ENCODE measurements around the gene OXTR. TPM values are rescaled to one million over a fixed set of nuclear protein-coding genes. Genes with fewer than 3 reads are reported as not detected.

The OXTR gene
- total RNA-seq, 1 experiment from 2014 or later = 4.1 TPM

- no peak overlapping the region for H3K4me2 ChIP-seq (ENCODE audit: low read depth, low read length, poor library complexity, severe bottlenecking)
- H3K4me1 ChIP-seq (ENCODE audit: low read length) = peaks cover 10% of the 10 kb centered on the region
- no peaks in the 10 kb centered on the region for H3K9me3 ChIP-seq (ENCODE audit: low read length)
- H3K36me3 ChIP-seq (ENCODE audit: insufficient read depth, low read length) = no peaks in the 10 kb centered on the region
- H3K9ac ChIP-seq (ENCODE audit: low read length) = no peak overlapping the region
- no peak overlapping the region for H3K4me3 ChIP-seq (ENCODE audit: low read length)
- no peaks in the 10 kb centered on the region for H3K9me2 ChIP-seq (replicated peaks; ENCODE audit: insufficient read depth, low read length)
- no peak for DNase-seq
- H3K27me3 ChIP-seq (ENCODE audit: low read length) = no peaks in the 10 kb centered on the region
- peaks cover 10% of the 10 kb centered on the region; the same call in 1 of the 2 replicates for H4K20me1 ChIP-seq (ENCODE audit: insufficient read depth, low read depth, low read length)
- no peaks in the 10 kb centered on the region for H3K79me2 ChIP-seq (ENCODE audit: low read length)
- H2AFZ ChIP-seq (ENCODE audit: low read length) = no peak overlapping the region
- H3K27ac ChIP-seq (ENCODE audit: low read length) = no peak overlapping the region
Measured at GRCh38 chr3:8765528-8765927, 3.9 kb downstream of the OXTR start.

- no peak for DNase-seq
- 0 out of 2 replicates have a peak, but pooled peaks cover under 1% of the 10 kb centered on the region for H4K20me1 ChIP-seq (ENCODE audit: insufficient read depth, low read depth, low read length)
- H3K27me3 ChIP-seq (ENCODE audit: low read length) = no peaks in the 10 kb centered on the region
- peaks cover 6% of the 10 kb centered on the region for H3K4me1 ChIP-seq (ENCODE audit: low read length)
- no peak overlapping the region for H2AFZ ChIP-seq (ENCODE audit: low read length)
- no peak overlapping the region for H3K4me2 ChIP-seq (ENCODE audit: low read depth, low read length, poor library complexity, severe bottlenecking)
- no peaks in the 10 kb centered on the region for H3K9me3 ChIP-seq (ENCODE audit: low read length)
- H3K9ac ChIP-seq (ENCODE audit: low read length) = no peak overlapping the region
- H3K4me3 ChIP-seq (ENCODE audit: low read length) = no peak overlapping the region
- H3K9me2 ChIP-seq (replicated peaks; ENCODE audit: insufficient read depth, low read length) = no peaks in the 10 kb centered on the region
- H3K27ac ChIP-seq (ENCODE audit: low read length) = no peak overlapping the region
- no peaks in the 10 kb centered on the region for H3K36me3 ChIP-seq (ENCODE audit: insufficient read depth, low read length)
- no peaks in the 10 kb centered on the region for H3K79me2 ChIP-seq (ENCODE audit: low read length)
Measured at GRCh38 chr3:8764528-8764927, 4.9 kb downstream of the OXTR start.

- Histone ChIP-seq H3K79me2 (ENCODE audit: low read length) (no peaks in the 10 kb centered on the region), H3K9me3 (ENCODE audit: low read length) (no peaks in the 10 kb centered on the region), H3K4me2 (ENCODE audit: low read depth, low read length, poor library complexity, severe bottlenecking) (no peak overlapping the region), H3K36me3 (ENCODE audit: insufficient read depth, low read length) (no peaks in the 10 kb centered on the region), H3K27ac (ENCODE audit: low read length) (no peak overlapping the region), H3K4me3 (ENCODE audit: low read length) (no peak overlapping the region), H2AFZ (ENCODE audit: low read length) (no peak overlapping the region), H3K9me2 (replicated peaks; ENCODE audit: insufficient read depth, low read length) (no peaks in the 10 kb centered on the region), H3K4me1 (ENCODE audit: low read length) (peaks cover 2% of the 10 kb centered on the region; the same call in 1 of the 2 replicates), H3K9ac (ENCODE audit: low read length) (no peak overlapping the region), H3K27me3 (ENCODE audit: low read length) (no peaks in the 10 kb centered on the region), H4K20me1 (ENCODE audit: insufficient read depth, low read depth, low read length) (no peaks in the 10 kb centered on the region)
- DNase-seq = no peak
Measured at GRCh38 chr3:8762607-8763377, 6.6 kb downstream of the OXTR start.

DNA sequence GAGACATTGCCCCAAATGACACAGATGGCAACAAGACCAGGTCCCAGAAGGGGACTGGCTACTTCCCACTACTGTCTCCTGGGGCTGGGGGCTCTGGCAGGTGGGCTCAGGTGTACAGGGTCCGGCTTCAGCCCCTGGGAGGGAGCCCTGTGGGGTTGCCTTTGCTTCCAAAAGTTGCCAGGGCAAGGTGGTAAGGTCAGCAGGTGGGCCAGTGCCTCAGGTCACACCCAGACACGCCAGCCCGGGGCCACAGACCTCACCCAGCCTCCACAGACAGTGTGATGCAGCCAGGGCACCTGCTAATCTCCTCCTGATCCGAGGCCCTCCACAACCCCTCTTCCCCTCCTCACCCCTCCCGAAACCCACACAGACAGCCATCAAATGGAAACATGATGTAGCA is 7.5 kb downstream of the OXTR start:
- Histone ChIP-seq H3K79me2 (ENCODE audit: low read length) (no peaks in the 10 kb centered on the region), H3K27ac (ENCODE audit: low read length) (no peak overlapping the region), H3K9ac (ENCODE audit: low read length) (no peak overlapping the region), H2AFZ (ENCODE audit: low read length) (no peak overlapping the region), H3K4me3 (ENCODE audit: low read length) (no peak overlapping the region), H3K9me2 (replicated peaks; ENCODE audit: insufficient read depth, low read length) (no peaks in the 10 kb centered on the region), H3K4me2 (ENCODE audit: low read depth, low read length, poor library complexity, severe bottlenecking) (no peak overlapping the region), H3K36me3 (ENCODE audit: insufficient read depth, low read length) (no peaks in the 10 kb centered on the region), H3K4me1 (ENCODE audit: low read length) (peaks cover 2% of the 10 kb centered on the region; the same call in 1 of the 2 replicates), H3K9me3 (ENCODE audit: low read length) (no peaks in the 10 kb centered on the region), H3K27me3 (ENCODE audit: low read length) (no peaks in the 10 kb centered on the region), H4K20me1 (ENCODE audit: insufficient read depth, low read depth, low read length) (no peaks in the 10 kb centered on the region)
- no peak for DNase-seq

GRCh38 chr3:8760506-8760905 is 8.9 kb downstream of the OXTR start:
- no peak overlapping the region for H3K27ac ChIP-seq (ENCODE audit: low read length)

DNA sequence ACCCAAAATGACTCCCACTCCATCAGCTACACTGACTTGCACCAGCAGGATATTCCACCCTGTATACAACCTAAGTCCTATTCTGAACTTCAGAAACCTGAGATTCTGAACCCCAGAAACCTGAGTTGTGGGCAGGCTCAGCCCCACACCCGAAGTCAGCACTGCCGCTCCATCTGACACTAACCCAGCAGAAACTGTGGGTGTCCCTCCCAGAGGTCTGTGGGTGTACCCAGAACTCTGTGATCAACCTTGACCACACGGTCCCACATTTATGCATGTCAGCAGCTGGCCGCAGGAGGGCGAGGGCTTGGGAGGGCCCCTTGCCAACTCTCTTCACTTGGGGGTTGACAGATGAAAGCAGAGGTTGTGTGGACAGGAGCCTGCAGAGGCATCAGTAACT is 9.3 kb downstream of the OXTR start:
- Histone ChIP-seq H3K9me2 (replicated peaks; ENCODE audit: insufficient read depth, low read length) (no peaks in the 10 kb centered on the region), H3K9ac (ENCODE audit: low read length) (no peak overlapping the region), H4K20me1 (ENCODE audit: insufficient read depth, low read depth, low read length) (no peaks in the 10 kb centered on the region), H3K4me2 (ENCODE audit: low read depth, low read length, poor library complexity, severe bottlenecking) (no peak overlapping the region), H3K27ac (ENCODE audit: low read length) (no peak overlapping the region), H3K79me2 (ENCODE audit: low read length) (no peaks in the 10 kb centered on the region), H3K4me1 (ENCODE audit: low read length) (peaks cover 2% of the 10 kb centered on the region; the same call in 1 of the 2 replicates), H2AFZ (ENCODE audit: low read length) (no peak overlapping the region), H3K27me3 (ENCODE audit: low read length) (no peaks in the 10 kb centered on the region), H3K4me3 (ENCODE audit: low read length) (no peak overlapping the region), H3K36me3 (ENCODE audit: insufficient read depth, low read length) (no peaks in the 10 kb centered on the region), H3K9me3 (ENCODE audit: low read length) (no peaks in the 10 kb centered on the region)
- DNase-seq = no peak

More at GRCh38 chr3:8760506-8760905, 8.9 kb downstream of the OXTR start:
- no peaks in the 10 kb centered on the region for H3K27me3 ChIP-seq (ENCODE audit: low read length)
- no peak for DNase-seq
- no peak overlapping the region for H3K4me2 ChIP-seq (ENCODE audit: low read depth, low read length, poor library complexity, severe bottlenecking)
- no peaks in the 10 kb centered on the region for H3K9me2 ChIP-seq (replicated peaks; ENCODE audit: insufficient read depth, low read length)
- no peaks in the 10 kb centered on the region for H3K79me2 ChIP-seq (ENCODE audit: low read length)
- H4K20me1 ChIP-seq (ENCODE audit: insufficient read depth, low read depth, low read length) = no peaks in the 10 kb centered on the region
- no peak overlapping the region for H3K4me3 ChIP-seq (ENCODE audit: low read length)
- no peaks in the 10 kb centered on the region for H3K9me3 ChIP-seq (ENCODE audit: low read length)
- H3K9ac ChIP-seq (ENCODE audit: low read length) = no peak overlapping the region
- no peaks in the 10 kb centered on the region for H3K36me3 ChIP-seq (ENCODE audit: insufficient read depth, low read length)
- H2AFZ ChIP-seq (ENCODE audit: low read length) = no peak overlapping the region
- peaks cover 2% of the 10 kb centered on the region; the same call in 1 of the 2 replicates for H3K4me1 ChIP-seq (ENCODE audit: low read length)

DNA sequence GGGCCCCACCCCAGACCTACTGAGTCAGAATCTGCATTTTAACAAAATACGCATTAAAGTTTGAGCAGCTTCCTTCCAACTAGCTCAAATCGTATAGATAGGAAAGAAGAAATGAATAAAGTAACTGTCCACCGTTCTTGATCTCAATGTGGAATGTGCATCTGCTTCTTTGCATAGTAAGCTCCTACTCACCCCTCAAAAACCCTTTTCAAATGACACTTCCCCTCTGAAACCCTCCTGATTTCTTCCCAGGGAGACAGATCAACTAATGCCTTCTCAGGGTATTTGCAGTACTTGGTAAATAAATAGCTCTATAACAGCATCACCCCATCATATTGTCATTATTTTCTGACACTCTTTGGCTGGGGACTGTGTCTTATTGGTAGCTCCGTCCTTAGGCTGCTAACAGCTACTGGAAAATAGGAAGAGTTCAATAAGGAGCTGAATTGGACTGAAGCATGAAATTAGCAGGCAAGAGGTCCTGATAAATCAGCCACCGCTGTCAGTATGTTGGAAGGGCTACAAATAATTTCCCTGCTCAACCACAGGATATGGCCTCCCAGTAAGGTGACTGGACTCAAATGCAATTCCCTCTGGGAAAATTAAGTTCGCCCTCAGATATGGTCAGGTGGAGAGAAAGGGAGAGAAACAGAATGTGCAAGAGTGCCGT is 10.2 kb downstream of the OXTR start:
- Histone ChIP-seq H3K79me2 (ENCODE audit: low read length) (no peaks in the 10 kb centered on the region), H4K20me1 (ENCODE audit: insufficient read depth, low read depth, low read length) (no peaks in the 10 kb centered on the region), H3K4me2 (ENCODE audit: low read depth, low read length, poor library complexity, severe bottlenecking) (no peak overlapping the region), H3K4me3 (ENCODE audit: low read length) (no peak overlapping the region), H2AFZ (ENCODE audit: low read length) (no peak overlapping the region), H3K4me1 (ENCODE audit: low read length) (peaks cover 2% of the 10 kb centered on the region; the same call in 1 of the 2 replicates), H3K9me3 (ENCODE audit: low read length) (no peaks in the 10 kb centered on the region), H3K36me3 (ENCODE audit: insufficient read depth, low read length) (no peaks in the 10 kb centered on the region), H3K9me2 (replicated peaks; ENCODE audit: insufficient read depth, low read length) (no peaks in the 10 kb centered on the region), H3K27me3 (ENCODE audit: low read length) (no peaks in the 10 kb centered on the region), H3K9ac (ENCODE audit: low read length) (no peak overlapping the region), H3K27ac (ENCODE audit: low read length) (no peak overlapping the region)
- no peak for DNase-seq

All from Karpas-422 (cell line).